GM18505 (cell line): ENCODE results near the gene F13B.
"Not testable (repeated sequence)": the region's sequence is repeated elsewhere in the genome, so short reads cannot be mapped to it uniquely, and the experiment has no call there.

Experiments used
- ATAC-seq: cut with Tn5 transposase; IDR thresholded peaks from one replicate; pipeline ENCODE4 v1.9.1; 2021; ENCODE audit not compliant: unreplicated experiment
- POLR2A ChIP-seq: IDR thresholded peaks from 4 replicates; pipeline ENCODE4 v1.6.1; 2011; ENCODE audit warnings: borderline replicate concordance; ENCODE audit not compliant: insufficient read depth, insufficient read length; ENCODE audit errors: extremely low read depth

Gene F13B

GRCh38 chr1:197081117-197081753 is 14.2 kb upstream of the F13B start:
- TF ChIP-seq POLR2A = no peak
- no peak for ATAC-seq

- no peak for ATAC-seq
- TF ChIP-seq POLR2A = no peak
These were observed 13.3 kb upstream of the F13B start for GRCh38 chr1:197080323-197080722.

DNA sequence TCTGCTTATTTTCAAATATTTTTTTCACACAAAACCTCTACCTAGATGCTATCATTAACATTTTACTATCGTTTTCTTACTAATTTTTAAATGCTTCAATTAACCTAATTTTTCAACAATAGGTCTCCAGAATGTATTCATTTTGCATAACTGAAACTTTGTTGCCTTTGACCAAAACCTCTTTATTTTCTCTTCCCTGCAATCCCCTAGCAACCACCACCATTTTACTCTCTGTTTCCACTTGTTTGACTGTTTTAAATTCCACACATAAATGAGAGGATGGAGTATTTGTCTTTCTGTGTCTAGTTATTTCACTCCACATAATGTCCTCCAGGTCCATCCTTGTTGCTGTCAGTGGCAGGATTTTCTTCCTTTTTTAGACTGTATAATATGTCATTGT is 9.5 kb upstream of the F13B start:
- ATAC-seq = no peak
- no peak for TF ChIP-seq POLR2A

GRCh38 chr1:197073978-197074377 is 6.9 kb upstream of the F13B start:
- ATAC-seq = no peak
- no peak for TF ChIP-seq POLR2A

DNA sequence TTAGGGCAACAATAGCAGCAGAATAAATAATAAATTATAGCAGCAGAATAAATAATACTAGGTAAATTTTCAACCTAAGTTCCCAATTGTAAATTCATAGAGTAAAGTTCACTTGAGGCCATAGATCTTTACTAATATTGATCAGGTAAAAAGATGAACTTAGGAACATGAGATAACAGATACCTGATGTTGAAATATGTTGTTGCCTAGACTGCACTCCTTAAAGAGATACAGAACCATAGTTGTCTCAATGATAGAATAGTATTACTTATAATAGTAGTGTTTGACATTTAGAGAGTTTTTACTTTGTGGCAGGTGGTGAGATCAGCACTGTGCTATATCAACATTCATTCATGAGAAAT is 378 bp upstream of the F13B start:
- TF ChIP-seq POLR2A = no peak
- no peak for ATAC-seq

DNA sequence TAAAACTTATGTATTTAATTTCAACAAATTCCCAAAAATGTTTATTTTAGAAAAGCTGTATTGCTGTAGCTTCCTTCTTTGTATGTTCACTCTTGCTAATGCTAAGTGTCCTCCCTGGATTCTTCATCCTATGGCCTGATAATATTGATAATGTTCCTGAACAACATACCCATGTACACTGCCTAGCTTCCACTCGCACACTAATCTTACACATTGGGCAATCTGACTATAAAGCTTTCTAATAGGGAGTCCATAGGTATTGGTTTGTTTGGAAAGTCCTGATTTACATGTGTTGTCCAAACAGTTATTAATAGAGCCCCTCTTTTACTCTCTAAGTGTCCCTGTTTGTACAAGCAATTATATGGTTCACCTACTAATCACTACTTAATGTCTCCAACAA is 783 bp downstream of the F13B start:
- TF ChIP-seq POLR2A = no peak
- no peak for ATAC-seq

- TF ChIP-seq POLR2A = no peak
- no peak for ATAC-seq
These were observed 1.5 kb downstream of the F13B start for GRCh38 chr1:197065559-197065958.

GRCh38 chr1:197063212-197063611 is 3.8 kb downstream of the F13B start:
- peak; percentile 39 for ATAC-seq

GRCh38 chr1:197062692-197063091 is 4.4 kb downstream of the F13B start:
- no peak for TF ChIP-seq POLR2A
- ATAC-seq = peak; percentile 85

More at GRCh38 chr1:197063212-197063611, 3.8 kb downstream of the F13B start:
- no peak for TF ChIP-seq POLR2A

DNA sequence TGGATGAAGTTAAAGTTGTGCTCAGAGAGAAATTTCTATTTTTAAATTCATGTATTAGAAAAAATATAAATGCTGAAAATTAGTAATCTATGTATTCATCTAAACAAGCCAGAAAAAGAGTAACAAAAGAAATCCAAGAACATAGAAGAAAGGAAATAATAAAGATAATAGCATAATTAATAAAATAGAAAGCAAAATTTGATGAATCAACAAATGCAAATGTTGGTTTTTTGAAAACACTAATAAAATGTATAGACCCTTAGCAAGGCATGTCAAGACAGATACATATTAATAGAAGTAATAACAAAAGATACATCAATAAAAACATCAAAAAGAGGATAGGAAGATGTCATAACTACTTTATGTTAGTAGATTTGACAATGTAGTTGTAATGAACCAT is 18.0 kb downstream of the F13B start:
- no peak for TF ChIP-seq POLR2A
- ATAC-seq = no peak

DNA sequence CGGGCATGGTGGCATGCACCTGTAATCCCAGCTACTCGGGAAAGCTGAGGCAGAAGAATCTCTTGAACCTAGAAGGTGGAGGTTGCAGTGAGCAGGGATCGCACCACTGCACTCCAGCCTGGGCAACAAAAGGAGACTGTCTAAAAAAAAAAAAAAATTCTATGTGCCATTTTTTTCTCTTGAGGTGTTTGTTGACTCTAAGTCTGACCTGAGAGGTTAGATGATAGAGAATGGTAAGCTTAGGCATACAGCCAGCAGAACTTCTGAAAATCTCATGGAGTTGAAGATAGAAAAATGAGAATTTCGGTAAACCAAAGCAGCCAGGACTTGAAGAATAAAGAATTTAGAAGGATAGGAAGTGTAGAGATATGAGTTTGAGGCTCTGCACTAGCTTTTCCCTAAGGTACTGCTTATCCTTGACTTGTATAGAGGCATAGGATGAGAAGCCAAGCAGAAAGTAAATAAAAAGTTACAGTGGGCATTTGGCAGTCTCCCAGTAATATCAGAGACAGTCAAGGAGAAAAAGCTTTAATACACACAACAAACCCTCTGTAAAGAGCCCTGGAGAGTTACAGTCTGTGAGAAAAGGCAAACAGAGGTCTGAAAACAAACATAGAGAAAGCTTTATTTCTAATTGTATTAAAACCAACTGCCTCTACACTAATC is 24.3 kb downstream of the F13B start:
- no peak for ATAC-seq
- no peak for TF ChIP-seq POLR2A

DNA sequence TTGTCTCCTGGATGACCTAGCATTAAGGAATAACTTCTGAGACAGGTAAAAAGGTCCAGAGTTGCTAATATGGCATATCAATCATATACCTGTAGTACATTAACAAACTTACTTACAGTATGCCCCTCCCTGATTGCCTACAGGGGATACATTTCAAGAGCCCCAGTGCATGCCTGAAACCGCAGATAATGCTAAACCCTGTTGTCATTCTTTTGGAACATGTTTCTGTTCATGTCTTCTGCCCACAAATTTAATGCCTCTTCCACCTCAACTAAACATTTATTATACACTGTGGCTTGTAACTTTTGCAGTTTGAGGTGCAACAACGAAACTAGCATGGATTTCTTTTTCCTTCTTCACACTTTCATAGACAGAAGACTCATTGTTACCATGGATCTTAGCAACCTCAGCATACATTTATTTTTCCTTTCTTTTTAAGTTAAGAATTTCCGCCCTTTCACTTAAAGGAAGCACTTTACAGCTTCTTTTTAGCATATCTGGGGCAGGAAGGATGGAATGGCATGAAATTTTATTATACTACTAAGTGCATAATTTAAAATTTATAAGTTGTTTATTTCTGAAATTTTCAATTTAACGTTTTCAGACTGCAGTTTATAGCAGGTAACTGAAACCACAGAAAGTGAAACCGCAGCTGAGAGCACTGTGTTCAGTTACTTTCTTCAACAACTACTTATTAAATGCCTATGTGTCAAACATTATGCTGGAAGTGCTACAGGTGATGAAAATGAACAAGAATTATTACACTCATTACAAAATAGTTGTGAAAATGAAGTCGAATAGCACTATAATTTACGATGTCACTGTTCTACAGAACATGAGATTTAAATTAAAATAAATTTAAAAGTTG is 25.3 kb downstream of the F13B start:
- ATAC-seq = peak; percentile 93
- no peak for TF ChIP-seq POLR2A

GRCh38 chr1:197036861-197037260 is 30.2 kb downstream of the F13B start:
- no peak for TF ChIP-seq POLR2A
- no peak for ATAC-seq

- not testable (repeated sequence) for ATAC-seq
These were observed 32.3 kb downstream of the F13B start for GRCh38 chr1:197034631-197035339.
